ENCODE measurements around the gene JARID2. TPM values are rescaled to one million over a fixed set of nuclear protein-coding genes. Genes with fewer than 3 reads are reported as not detected.

Gene JARID2
- total and polyA plus RNA-seq, 9 of the 15 experiments (the other 6 are each of a cell fraction or from before 2014, with no cell fraction given), result 5.0 to 29.0 (median 15.6) TPM

- TF ChIP-seq, protein P1, sequence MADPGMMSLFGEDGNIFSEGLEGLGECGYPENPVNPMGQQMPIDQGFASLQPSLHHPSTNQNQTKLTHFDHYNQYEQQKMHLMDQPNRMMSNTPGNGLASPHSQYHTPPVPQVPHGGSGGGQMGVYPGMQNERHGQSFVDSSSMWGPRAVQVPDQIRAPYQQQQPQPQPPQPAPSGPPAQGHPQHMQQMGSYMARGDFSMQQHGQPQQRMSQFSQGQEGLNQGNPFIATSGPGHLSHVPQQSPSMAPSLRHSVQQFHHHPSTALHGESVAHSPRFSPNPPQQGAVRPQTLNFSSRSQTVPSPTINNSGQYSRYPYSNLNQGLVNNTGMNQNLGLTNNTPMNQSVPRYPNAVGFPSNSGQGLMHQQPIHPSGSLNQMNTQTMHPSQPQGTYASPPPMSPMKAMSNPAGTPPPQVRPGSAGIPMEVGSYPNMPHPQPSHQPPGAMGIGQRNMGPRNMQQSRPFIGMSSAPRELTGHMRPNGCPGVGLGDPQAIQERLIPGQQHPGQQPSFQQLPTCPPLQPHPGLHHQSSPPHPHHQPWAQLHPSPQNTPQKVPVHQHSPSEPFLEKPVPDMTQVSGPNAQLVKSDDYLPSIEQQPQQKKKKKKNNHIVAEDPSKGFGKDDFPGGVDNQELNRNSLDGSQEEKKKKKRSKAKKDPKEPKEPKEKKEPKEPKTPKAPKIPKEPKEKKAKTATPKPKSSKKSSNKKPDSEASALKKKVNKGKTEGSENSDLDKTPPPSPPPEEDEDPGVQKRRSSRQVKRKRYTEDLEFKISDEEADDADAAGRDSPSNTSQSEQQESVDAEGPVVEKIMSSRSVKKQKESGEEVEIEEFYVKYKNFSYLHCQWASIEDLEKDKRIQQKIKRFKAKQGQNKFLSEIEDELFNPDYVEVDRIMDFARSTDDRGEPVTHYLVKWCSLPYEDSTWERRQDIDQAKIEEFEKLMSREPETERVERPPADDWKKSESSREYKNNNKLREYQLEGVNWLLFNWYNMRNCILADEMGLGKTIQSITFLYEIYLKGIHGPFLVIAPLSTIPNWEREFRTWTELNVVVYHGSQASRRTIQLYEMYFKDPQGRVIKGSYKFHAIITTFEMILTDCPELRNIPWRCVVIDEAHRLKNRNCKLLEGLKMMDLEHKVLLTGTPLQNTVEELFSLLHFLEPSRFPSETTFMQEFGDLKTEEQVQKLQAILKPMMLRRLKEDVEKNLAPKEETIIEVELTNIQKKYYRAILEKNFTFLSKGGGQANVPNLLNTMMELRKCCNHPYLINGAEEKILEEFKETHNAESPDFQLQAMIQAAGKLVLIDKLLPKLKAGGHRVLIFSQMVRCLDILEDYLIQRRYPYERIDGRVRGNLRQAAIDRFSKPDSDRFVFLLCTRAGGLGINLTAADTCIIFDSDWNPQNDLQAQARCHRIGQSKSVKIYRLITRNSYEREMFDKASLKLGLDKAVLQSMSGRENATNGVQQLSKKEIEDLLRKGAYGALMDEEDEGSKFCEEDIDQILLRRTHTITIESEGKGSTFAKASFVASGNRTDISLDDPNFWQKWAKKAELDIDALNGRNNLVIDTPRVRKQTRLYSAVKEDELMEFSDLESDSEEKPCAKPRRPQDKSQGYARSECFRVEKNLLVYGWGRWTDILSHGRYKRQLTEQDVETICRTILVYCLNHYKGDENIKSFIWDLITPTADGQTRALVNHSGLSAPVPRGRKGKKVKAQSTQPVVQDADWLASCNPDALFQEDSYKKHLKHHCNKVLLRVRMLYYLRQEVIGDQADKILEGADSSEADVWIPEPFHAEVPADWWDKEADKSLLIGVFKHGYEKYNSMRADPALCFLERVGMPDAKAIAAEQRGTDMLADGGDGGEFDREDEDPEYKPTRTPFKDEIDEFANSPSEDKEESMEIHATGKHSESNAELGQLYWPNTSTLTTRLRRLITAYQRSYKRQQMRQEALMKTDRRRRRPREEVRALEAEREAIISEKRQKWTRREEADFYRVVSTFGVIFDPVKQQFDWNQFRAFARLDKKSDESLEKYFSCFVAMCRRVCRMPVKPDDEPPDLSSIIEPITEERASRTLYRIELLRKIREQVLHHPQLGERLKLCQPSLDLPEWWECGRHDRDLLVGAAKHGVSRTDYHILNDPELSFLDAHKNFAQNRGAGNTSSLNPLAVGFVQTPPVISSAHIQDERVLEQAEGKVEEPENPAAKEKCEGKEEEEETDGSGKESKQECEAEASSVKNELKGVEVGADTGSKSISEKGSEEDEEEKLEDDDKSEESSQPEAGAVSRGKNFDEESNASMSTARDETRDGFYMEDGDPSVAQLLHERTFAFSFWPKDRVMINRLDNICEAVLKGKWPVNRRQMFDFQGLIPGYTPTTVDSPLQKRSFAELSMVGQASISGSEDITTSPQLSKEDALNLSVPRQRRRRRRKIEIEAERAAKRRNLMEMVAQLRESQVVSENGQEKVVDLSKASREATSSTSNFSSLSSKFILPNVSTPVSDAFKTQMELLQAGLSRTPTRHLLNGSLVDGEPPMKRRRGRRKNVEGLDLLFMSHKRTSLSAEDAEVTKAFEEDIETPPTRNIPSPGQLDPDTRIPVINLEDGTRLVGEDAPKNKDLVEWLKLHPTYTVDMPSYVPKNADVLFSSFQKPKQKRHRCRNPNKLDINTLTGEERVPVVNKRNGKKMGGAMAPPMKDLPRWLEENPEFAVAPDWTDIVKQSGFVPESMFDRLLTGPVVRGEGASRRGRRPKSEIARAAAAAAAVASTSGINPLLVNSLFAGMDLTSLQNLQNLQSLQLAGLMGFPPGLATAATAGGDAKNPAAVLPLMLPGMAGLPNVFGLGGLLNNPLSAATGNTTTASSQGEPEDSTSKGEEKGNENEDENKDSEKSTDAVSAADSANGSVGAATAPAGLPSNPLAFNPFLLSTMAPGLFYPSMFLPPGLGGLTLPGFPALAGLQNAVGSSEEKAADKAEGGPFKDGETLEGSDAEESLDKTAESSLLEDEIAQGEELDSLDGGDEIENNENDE (IDR thresholded peaks at IDR 0.05; ENCODE audit: low read depth, low read length), result no peak
- TF ChIP-seq ZNF589 (CRISPR knock-in tag; IDR thresholded peaks at IDR 0.05; ENCODE audit: low read depth) (no peak), ZNF324 (CRISPR knock-in tag; IDR thresholded peaks at IDR 0.05) (no peak), DACH1 (IDR thresholded peaks at IDR 0.05; ENCODE audit: partially characterized antibody) (peak; percentile 71), PCBP1 (IDR thresholded peaks at IDR 0.05; ENCODE audit: low read depth, low read length, poor library complexity, severe bottlenecking) (no peak), ZNF766 (CRISPR knock-in tag; conservative IDR thresholded peaks at IDR 0.05) (no peak), POLR2AphosphoS2 (IDR thresholded peaks at IDR 0.05; ENCODE audit: low read length) (no peak), ZNF717 (CRISPR knock-in tag; IDR thresholded peaks at IDR 0.05) (no peak), BCL6 (CRISPR knock-in tag; IDR thresholded peaks at IDR 0.05) (no peak), BCOR (IDR thresholded peaks at IDR 0.05) (peak; percentile 69; the same call in 1 of the 2 replicates), THAP7 (CRISPR knock-in tag; IDR thresholded peaks at IDR 0.05) (0 out of 2 replicates have a peak, but pooled peaks have one; percentile 1), TBL1XR1 (IDR thresholded peaks at IDR 0.05; ENCODE audit: low read length in 2 of 2) (no peak), CBFA2T3 (IDR thresholded peaks at IDR 0.05) (peak; percentile 45), YY1 (IDR thresholded peaks at IDR 0.05; ENCODE audit: borderline replicate concordance in 1 of 3, control insufficient read depth in 1 of 3, extremely low read depth in 1 of 3, insufficient read depth in 3 of 3, insufficient read length in 1 of 3, insufficient replicate concordance in 2 of 3, low read depth in 1 of 3, low read length in 2 of 3) (no peak)
- TF ChIP-seq, protein P2, sequence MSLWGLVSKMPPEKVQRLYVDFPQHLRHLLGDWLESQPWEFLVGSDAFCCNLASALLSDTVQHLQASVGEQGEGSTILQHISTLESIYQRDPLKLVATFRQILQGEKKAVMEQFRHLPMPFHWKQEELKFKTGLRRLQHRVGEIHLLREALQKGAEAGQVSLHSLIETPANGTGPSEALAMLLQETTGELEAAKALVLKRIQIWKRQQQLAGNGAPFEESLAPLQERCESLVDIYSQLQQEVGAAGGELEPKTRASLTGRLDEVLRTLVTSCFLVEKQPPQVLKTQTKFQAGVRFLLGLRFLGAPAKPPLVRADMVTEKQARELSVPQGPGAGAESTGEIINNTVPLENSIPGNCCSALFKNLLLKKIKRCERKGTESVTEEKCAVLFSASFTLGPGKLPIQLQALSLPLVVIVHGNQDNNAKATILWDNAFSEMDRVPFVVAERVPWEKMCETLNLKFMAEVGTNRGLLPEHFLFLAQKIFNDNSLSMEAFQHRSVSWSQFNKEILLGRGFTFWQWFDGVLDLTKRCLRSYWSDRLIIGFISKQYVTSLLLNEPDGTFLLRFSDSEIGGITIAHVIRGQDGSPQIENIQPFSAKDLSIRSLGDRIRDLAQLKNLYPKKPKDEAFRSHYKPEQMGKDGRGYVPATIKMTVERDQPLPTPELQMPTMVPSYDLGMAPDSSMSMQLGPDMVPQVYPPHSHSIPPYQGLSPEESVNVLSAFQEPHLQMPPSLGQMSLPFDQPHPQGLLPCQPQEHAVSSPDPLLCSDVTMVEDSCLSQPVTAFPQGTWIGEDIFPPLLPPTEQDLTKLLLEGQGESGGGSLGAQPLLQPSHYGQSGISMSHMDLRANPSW (CRISPR knock-in tag; IDR thresholded peaks at IDR 0.05), result no peak
Measured at GRCh38 chr6:15303920-15304291, 58.0 kb downstream of the JARID2 start (continued).

All from K562 (cell line).